GM18870 (cell line): ENCODE data around the gene DNAJA2.
"Not testable (repeated sequence)": the region's sequence is repeated elsewhere in the genome, so short reads cannot be mapped to it uniquely, and the experiment has no call there.

Experiments
- ATAC-seq: cut with Tn5 transposase; IDR thresholded peaks from one replicate; pipeline ENCODE4 v1.9.1; 2021; ENCODE audit warnings: moderate library complexity; ENCODE audit not compliant: unreplicated experiment

Gene DNAJA2

GRCh38 chr16:46973207-46973995 lies at the start of gene DNAJA2:
Gene DNAJA2, minus strand, starts transcription at chr16:46973674. Its CDS starts 102 bp downstream, at chr16:46973572.
- ATAC-seq = peak; percentile 58

- ATAC-seq = no peak
Measured at GRCh38 chr16:47019568-47019967, 46.1 kb upstream of the DNAJA2 start.

GRCh38 chr16:47018223-47018891 lies 44.9 kb upstream of the DNAJA2 start:
- ATAC-seq = peak; percentile 100

GRCh38 chr16:47017636-47018035 lies 44.2 kb upstream of the DNAJA2 start:
- ATAC-seq = no peak

- ATAC-seq = no peak
Measured at GRCh38 chr16:47016700-47017133, 43.2 kb upstream of the DNAJA2 start.

- ATAC-seq = no peak
Measured at GRCh38 chr16:47013910-47014309, 40.4 kb upstream of the DNAJA2 start.

GRCh38 chr16:47013172-47013571 lies 39.7 kb upstream of the DNAJA2 start:
- no peak for ATAC-seq

GRCh38 chr16:47010812-47011211 lies 37.3 kb upstream of the DNAJA2 start:
- not testable (repeated sequence) for ATAC-seq

- ATAC-seq = no peak
Measured at GRCh38 chr16:47008612-47009011, 35.1 kb upstream of the DNAJA2 start.

GRCh38 chr16:47008174-47008573 lies 34.7 kb upstream of the DNAJA2 start:
- ATAC-seq = no peak

GRCh38 chr16:47004652-47005051 lies 31.2 kb upstream of the DNAJA2 start:
- ATAC-seq = no peak

- not testable (repeated sequence) for ATAC-seq
Measured at GRCh38 chr16:47000066-47000465, 26.6 kb upstream of the DNAJA2 start.

GRCh38 chr16:46997844-46998243 lies 24.4 kb upstream of the DNAJA2 start:
- no peak for ATAC-seq

GRCh38 chr16:46996952-46997458 lies 23.5 kb upstream of the DNAJA2 start:
- ATAC-seq = no peak

- no peak for ATAC-seq
Measured at GRCh38 chr16:46996391-46996790, 22.9 kb upstream of the DNAJA2 start.

- ATAC-seq = no peak
Measured at GRCh38 chr16:46991729-46992704, 18.5 kb upstream of the DNAJA2 start.

- ATAC-seq = no peak
Measured at GRCh38 chr16:46986896-46987295, 13.4 kb upstream of the DNAJA2 start.

GRCh38 chr16:46986438-46986837 lies 13.0 kb upstream of the DNAJA2 start:
- no peak for ATAC-seq

GRCh38 chr16:46982335-46982734 lies 8.9 kb upstream of the DNAJA2 start:
- no peak for ATAC-seq

GRCh38 chr16:46980926-46981325 lies 7.5 kb upstream of the DNAJA2 start:
- no peak for ATAC-seq

GRCh38 chr16:46976550-46976949 lies 3.1 kb upstream of the DNAJA2 start:
- ATAC-seq = no peak
